ENCODE data around the gene XRCC5.

DNA sequence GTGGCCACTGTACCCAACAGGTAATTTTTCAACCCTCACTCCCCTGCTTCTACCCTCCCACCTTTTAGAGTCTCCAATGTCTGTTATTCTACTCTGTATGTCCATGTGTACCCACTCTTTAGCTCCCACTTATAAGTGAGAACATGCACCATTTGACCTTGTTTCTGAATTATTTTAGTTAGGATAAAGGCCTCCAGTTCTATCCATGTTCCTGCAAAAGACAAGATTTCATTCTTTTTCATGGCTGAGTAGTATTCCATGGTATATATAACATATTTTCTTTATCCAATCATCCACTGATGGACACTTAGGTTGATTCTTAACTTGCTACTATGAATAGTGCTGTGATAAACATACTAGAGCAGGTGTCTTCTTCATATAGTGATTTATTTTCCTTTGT lies 36.7 kb upstream of the XRCC5 start:
- TF ChIP-seq, protein P1, sequence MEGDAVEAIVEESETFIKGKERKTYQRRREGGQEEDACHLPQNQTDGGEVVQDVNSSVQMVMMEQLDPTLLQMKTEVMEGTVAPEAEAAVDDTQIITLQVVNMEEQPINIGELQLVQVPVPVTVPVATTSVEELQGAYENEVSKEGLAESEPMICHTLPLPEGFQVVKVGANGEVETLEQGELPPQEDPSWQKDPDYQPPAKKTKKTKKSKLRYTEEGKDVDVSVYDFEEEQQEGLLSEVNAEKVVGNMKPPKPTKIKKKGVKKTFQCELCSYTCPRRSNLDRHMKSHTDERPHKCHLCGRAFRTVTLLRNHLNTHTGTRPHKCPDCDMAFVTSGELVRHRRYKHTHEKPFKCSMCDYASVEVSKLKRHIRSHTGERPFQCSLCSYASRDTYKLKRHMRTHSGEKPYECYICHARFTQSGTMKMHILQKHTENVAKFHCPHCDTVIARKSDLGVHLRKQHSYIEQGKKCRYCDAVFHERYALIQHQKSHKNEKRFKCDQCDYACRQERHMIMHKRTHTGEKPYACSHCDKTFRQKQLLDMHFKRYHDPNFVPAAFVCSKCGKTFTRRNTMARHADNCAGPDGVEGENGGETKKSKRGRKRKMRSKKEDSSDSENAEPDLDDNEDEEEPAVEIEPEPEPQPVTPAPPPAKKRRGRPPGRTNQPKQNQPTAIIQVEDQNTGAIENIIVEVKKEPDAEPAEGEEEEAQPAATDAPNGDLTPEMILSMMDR (IDR thresholded peaks at IDR 0.05): no peak
- TF ChIP-seq POLR2A (IDR thresholded peaks at IDR 0.05; ENCODE audit: low read depth): no peak
